ENCODE results near the gene SSR3.
"Not testable (repeated sequence)": the region's sequence is repeated elsewhere in the genome, so short reads cannot be mapped to it uniquely, and the experiment has no call there.

Gene SSR3

GRCh38 chr3:156599089-156599874 is 44.4 kb upstream of the SSR3 start (continued):
- TF ChIP-seq CSRNP3 (CRISPR knock-in tag; IDR thresholded peaks at IDR 0.05) (no peak), ZFP30 (CRISPR knock-in tag; IDR thresholded peaks at IDR 0.05) (no peak)
- TF ChIP-seq, protein P1, sequence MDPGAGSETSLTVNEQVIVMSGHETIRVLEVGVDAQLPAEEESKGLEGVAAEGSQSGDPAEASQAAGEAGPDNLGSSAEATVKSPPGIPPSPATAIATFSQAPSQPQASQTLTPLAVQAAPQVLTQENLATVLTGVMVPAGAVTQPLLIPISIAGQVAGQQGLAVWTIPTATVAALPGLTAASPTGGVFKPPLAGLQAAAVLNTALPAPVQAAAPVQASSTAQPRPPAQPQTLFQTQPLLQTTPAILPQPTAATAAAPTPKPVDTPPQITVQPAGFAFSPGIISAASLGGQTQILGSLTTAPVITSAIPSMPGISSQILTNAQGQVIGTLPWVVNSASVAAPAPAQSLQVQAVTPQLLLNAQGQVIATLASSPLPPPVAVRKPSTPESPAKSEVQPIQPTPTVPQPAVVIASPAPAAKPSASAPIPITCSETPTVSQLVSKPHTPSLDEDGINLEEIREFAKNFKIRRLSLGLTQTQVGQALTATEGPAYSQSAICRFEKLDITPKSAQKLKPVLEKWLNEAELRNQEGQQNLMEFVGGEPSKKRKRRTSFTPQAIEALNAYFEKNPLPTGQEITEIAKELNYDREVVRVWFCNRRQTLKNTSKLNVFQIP (CRISPR knock-in tag; IDR thresholded peaks at IDR 0.05; ENCODE audit: borderline replicate concordance, low read depth) = no peak

DNA sequence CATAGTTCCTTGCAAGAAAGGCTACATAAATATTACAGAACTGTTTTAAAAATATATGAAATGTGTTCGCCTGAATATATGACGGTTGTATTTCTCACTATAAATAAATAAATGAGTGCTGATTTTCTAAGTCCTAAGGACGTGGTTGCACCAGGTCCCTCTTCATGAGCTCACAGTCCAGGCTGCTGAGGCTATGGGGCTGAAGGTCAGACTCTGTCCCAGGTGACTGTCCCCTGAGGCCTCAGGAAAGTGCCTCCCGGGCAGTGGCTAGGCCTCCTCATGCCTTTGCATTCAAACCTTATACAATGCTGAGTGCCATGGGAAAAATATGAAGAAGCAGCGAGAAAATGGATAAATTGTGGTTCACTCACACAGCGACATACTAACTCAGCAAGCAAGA is 43.5 kb upstream of the SSR3 start:
- no peak for ATAC-seq
- TF ChIP-seq SNAI2 (CRISPR knock-in tag; IDR thresholded peaks at IDR 0.05) (no peak), OSR1 (CRISPR knock-in tag; IDR thresholded peaks at IDR 0.05) (no peak)

- ATAC-seq = no peak
- TF ChIP-seq ISL1 (CRISPR knock-in tag; IDR thresholded peaks at IDR 0.05) (no peak), CSDC2 (CRISPR knock-in tag; IDR thresholded peaks at IDR 0.05) (no peak), OSR1 (CRISPR knock-in tag; IDR thresholded peaks at IDR 0.05) (no peak), ZNF8 (CRISPR knock-in tag; IDR thresholded peaks at IDR 0.05) (no peak), PPARA (CRISPR knock-in tag; IDR thresholded peaks at IDR 0.05; ENCODE audit: borderline replicate concordance) (no peak), ZNF70 (CRISPR knock-in tag; IDR thresholded peaks at IDR 0.05) (no peak), ZC3H10 (CRISPR knock-in tag; IDR thresholded peaks at IDR 0.05) (no peak), CREB5 (CRISPR knock-in tag; IDR thresholded peaks at IDR 0.05; ENCODE audit: low read depth) (no peak), ESRRG (CRISPR knock-in tag; IDR thresholded peaks at IDR 0.05) (no peak), TCF4 (CRISPR knock-in tag; IDR thresholded peaks at IDR 0.05; ENCODE audit: borderline replicate concordance) (no peak)
These were observed 39.3 kb upstream of the SSR3 start for GRCh38 chr3:156594219-156594683.

DNA sequence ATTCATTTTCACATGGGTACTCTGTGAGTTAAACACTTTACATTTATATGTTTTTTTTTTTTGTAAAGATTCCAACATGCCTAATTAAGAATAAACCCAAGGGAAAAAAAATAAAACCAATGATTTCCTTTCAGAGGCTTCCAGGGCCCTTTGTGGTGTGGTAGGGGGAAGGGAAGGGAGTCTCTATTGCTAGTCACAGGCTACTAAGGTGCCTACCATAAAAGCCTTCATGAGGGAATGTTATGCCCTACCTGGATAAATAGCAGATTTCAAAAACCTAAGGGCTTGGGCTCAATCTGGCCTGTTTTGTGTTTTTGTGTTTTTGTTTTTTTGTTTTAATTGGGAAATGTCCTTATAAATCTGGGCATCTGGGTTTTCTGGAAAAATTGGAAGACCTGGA is 38.9 kb upstream of the SSR3 start:
- ATAC-seq = no peak
- TF ChIP-seq BACH2 (CRISPR knock-in tag; IDR thresholded peaks at IDR 0.05; ENCODE audit: borderline replicate concordance) (no peak), ZFP3 (CRISPR knock-in tag; IDR thresholded peaks at IDR 0.05) (no peak), ZNF565 (CRISPR knock-in tag; conservative IDR thresholded peaks at IDR 0.05; ENCODE audit: low read depth) (no peak), SNAI2 (CRISPR knock-in tag; IDR thresholded peaks at IDR 0.05) (no peak), OSR1 (CRISPR knock-in tag; IDR thresholded peaks at IDR 0.05) (no peak), ESRRG (CRISPR knock-in tag; IDR thresholded peaks at IDR 0.05) (no peak), PPARA (CRISPR knock-in tag; IDR thresholded peaks at IDR 0.05; ENCODE audit: borderline replicate concordance) (no peak), ARNTL (CRISPR knock-in tag; IDR thresholded peaks at IDR 0.05; ENCODE audit: borderline replicate concordance, low read depth) (no peak), CREB5 (CRISPR knock-in tag; IDR thresholded peaks at IDR 0.05; ENCODE audit: low read depth) (no peak), TOX (CRISPR knock-in tag; IDR thresholded peaks at IDR 0.05; ENCODE audit: borderline replicate concordance) (no peak), CSRNP3 (CRISPR knock-in tag; IDR thresholded peaks at IDR 0.05) (no peak), ZFP30 (CRISPR knock-in tag; IDR thresholded peaks at IDR 0.05) (no peak), GLIS3 (CRISPR knock-in tag; IDR thresholded peaks at IDR 0.05) (no peak), RARB (CRISPR knock-in tag; IDR thresholded peaks at IDR 0.05) (no peak), ISL1 (CRISPR knock-in tag; IDR thresholded peaks at IDR 0.05) (no peak), TCF4 (CRISPR knock-in tag; IDR thresholded peaks at IDR 0.05; ENCODE audit: borderline replicate concordance) (no peak)
- TF ChIP-seq, protein P2, sequence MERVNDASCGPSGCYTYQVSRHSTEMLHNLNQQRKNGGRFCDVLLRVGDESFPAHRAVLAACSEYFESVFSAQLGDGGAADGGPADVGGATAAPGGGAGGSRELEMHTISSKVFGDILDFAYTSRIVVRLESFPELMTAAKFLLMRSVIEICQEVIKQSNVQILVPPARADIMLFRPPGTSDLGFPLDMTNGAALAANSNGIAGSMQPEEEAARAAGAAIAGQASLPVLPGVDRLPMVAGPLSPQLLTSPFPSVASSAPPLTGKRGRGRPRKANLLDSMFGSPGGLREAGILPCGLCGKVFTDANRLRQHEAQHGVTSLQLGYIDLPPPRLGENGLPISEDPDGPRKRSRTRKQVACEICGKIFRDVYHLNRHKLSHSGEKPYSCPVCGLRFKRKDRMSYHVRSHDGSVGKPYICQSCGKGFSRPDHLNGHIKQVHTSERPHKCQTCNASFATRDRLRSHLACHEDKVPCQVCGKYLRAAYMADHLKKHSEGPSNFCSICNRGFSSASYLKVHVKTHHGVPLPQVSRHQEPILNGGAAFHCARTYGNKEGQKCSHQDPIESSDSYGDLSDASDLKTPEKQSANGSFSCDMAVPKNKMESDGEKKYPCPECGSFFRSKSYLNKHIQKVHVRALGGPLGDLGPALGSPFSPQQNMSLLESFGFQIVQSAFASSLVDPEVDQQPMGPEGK (CRISPR knock-in tag; IDR thresholded peaks at IDR 0.05; ENCODE audit: borderline replicate concordance) = no peak
- TF ChIP-seq, protein P1 (CRISPR knock-in tag; IDR thresholded peaks at IDR 0.05; ENCODE audit: borderline replicate concordance, low read depth) = no peak

- not testable (repeated sequence) for ATAC-seq
These were observed 34.9 kb upstream of the SSR3 start for GRCh38 chr3:156589806-156590205.

Data from SK-N-SH treated with all-trans-retinoic acid at 6 μM for 48 hours (cell line).